ENCODE data around the gene GRIP1. TPM values are rescaled to one million over a fixed set of nuclear protein-coding genes. Genes with fewer than 3 reads are reported as not detected.

Gene GRIP1
- total and polyA plus RNA-seq, 2 of the 4 experiments (the other 2 are of a cell fraction) = under 0.01 to 0.07 TPM

DNA sequence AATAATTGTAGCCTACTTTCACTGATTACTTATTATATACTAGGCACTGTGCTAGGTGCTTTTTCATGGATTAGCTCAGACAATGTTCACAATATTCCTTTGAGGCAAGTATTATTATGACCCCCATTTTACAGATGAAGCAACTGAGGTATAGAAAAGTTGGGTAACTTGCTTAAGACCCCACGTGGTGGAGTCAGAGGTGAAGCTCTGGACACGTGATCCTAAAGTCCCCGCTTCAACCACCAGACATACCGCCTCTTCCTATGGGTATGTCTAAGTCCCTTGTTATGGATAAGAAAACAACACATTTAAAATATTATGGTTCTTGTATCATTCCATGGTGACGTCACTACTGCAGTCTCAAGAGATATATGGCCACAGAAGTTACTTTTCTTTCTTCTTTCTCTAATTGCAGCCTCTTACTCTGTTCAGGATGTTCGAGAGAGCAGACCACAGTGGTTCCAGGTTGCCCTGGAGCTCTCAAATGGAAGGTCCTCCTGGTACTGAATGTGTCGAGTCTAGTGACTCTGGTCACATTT, 218.9 kb downstream of the GRIP1 start:
- Histone ChIP-seq H3K9ac (ENCODE audit: low read depth, low read length) (no peak overlapping the region), H3K14ac (replicated peaks; ENCODE audit: low read depth, low read length) (no peak overlapping the region), H2AFZ (replicated peaks; ENCODE audit: low read length, poor library complexity) (no peak overlapping the region), H3K4me3 (ENCODE audit: insufficient read depth, low read depth, low read length) (no peak overlapping the region), H3K4me1 (ENCODE audit: control insufficient read depth, insufficient read depth, low read length) (no peaks in the 10 kb centered on the region), H3K4me2 (ENCODE audit: low read depth, low read length) (no peak overlapping the region), H3K4ac (ENCODE audit: low read depth, low read length) (no peak overlapping the region), H3K27ac (ENCODE audit: insufficient read depth, low read length) (no peak overlapping the region), H3K18ac (ENCODE audit: low read depth, low read length) (no peak overlapping the region), H3K56ac (ENCODE audit: extremely low read depth, insufficient read depth, low read length) (no peak overlapping the region), H3K9me3 (ENCODE audit: control insufficient read depth, insufficient read depth, low read length) (no peaks in the 10 kb centered on the region), H2AK5ac (ENCODE audit: low read depth, low read length) (no peak overlapping the region), H2BK5ac (ENCODE audit: low read depth, low read length, poor library complexity, severe bottlenecking) (no peak overlapping the region), H4K8ac (ENCODE audit: low read depth in 2 of 2, low read length in 2 of 2) (no peak overlapping the region), H2AK9ac (replicated peaks; ENCODE audit: low read depth, low read length, poor library complexity) (no peak overlapping the region), H3K23ac (ENCODE audit: low read depth, low read length) (no peak overlapping the region), H2BK15ac (ENCODE audit: low read depth, low read length) (no peak overlapping the region), H3K79me1 (ENCODE audit: low read depth in 1 of 2, low read length in 2 of 2) (no peaks in the 10 kb centered on the region), H4K5ac (ENCODE audit: low read depth, low read length) (no peak overlapping the region), H2BK20ac (ENCODE audit: low read depth, low read length) (no peak overlapping the region), H4K91ac (ENCODE audit: insufficient read depth, low read depth, low read length) (no peak overlapping the region), H3K27me3 (ENCODE audit: control insufficient read depth, insufficient read depth, low read length) (peaks cover 1% of the 10 kb centered on the region), H4K20me1 (ENCODE audit: insufficient read depth, low read length) (no peaks in the 10 kb centered on the region), H2BK120ac (ENCODE audit: low read depth, low read length) (no peak overlapping the region), H3K9me1 (ENCODE audit: insufficient read depth, low read length) (no peaks in the 10 kb centered on the region), H3K36me3 (ENCODE audit: control insufficient read depth, insufficient read depth, low read length) (no peaks in the 10 kb centered on the region)
- POLR2A ChIA-PET (ENCODE audit: unreplicated experiment) = no interaction called here
- no peak for DNase-seq
- ATAC-seq (ENCODE audit: low read depth) = no peak
- dilution Hi-C loops (cut with HindIII; ENCODE audit: low sequenced_read_pairs, unreplicated experiment) (no loop called here), intact Hi-C loops (cut with micrococcal nuclease) (no loop called here), in situ Hi-C loops (cut with MboI; ENCODE audit: low sequenced_read_pairs) (no loop called here)
- BruUV-seq (replicated peaks) = no TSS peak
- WGBS, 2 experiments (ENCODE audit: extremely low coverage in 2 of 2, insufficient read length in 1 of 2) = no CpG with 5 or more reads among the region's 7 CpGs
- no peak for TF ChIP-seq NFE2L2 (IDR thresholded peaks at IDR 0.05; ENCODE audit: low read depth, low read length)
- TF ChIP-seq, protein P1, sequence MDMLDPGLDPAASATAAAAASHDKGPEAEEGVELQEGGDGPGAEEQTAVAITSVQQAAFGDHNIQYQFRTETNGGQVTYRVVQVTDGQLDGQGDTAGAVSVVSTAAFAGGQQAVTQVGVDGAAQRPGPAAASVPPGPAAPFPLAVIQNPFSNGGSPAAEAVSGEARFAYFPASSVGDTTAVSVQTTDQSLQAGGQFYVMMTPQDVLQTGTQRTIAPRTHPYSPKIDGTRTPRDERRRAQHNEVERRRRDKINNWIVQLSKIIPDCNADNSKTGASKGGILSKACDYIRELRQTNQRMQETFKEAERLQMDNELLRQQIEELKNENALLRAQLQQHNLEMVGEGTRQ (IDR thresholded peaks at IDR 0.05; ENCODE audit: low read depth, low read length) = no peak
- no peak for TF ChIP-seq FOS (IDR thresholded peaks at IDR 0.05; ENCODE audit: low read depth, low read length)
- TF ChIP-seq CHD1 (IDR thresholded peaks at IDR 0.05; ENCODE audit: low read depth, low read length) = no peak
- no peak for TF ChIP-seq POLR2A (IDR thresholded peaks at IDR 0.05; ENCODE audit: low read depth, low read length)
- TF ChIP-seq SMC3 (IDR thresholded peaks at IDR 0.05; ENCODE audit: low read depth, low read length) = no peak
- TF ChIP-seq CEBPB (IDR thresholded peaks at IDR 0.05; ENCODE audit: low read depth, low read length) = no peak
- TF ChIP-seq, protein P2, sequence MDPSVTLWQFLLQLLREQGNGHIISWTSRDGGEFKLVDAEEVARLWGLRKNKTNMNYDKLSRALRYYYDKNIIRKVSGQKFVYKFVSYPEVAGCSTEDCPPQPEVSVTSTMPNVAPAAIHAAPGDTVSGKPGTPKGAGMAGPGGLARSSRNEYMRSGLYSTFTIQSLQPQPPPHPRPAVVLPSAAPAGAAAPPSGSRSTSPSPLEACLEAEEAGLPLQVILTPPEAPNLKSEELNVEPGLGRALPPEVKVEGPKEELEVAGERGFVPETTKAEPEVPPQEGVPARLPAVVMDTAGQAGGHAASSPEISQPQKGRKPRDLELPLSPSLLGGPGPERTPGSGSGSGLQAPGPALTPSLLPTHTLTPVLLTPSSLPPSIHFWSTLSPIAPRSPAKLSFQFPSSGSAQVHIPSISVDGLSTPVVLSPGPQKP (IDR thresholded peaks at IDR 0.05; ENCODE audit: borderline replicate concordance, low read depth, low read length) = no peak
- TF ChIP-seq MAFK (IDR thresholded peaks at IDR 0.05; ENCODE audit: low read depth, low read length) = no peak
- TF ChIP-seq, protein P3, sequence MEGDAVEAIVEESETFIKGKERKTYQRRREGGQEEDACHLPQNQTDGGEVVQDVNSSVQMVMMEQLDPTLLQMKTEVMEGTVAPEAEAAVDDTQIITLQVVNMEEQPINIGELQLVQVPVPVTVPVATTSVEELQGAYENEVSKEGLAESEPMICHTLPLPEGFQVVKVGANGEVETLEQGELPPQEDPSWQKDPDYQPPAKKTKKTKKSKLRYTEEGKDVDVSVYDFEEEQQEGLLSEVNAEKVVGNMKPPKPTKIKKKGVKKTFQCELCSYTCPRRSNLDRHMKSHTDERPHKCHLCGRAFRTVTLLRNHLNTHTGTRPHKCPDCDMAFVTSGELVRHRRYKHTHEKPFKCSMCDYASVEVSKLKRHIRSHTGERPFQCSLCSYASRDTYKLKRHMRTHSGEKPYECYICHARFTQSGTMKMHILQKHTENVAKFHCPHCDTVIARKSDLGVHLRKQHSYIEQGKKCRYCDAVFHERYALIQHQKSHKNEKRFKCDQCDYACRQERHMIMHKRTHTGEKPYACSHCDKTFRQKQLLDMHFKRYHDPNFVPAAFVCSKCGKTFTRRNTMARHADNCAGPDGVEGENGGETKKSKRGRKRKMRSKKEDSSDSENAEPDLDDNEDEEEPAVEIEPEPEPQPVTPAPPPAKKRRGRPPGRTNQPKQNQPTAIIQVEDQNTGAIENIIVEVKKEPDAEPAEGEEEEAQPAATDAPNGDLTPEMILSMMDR (conservative IDR thresholded peaks at IDR 0.05; ENCODE audit: low read depth, low read length) = no peak
- TF ChIP-seq RFX5 (IDR thresholded peaks at IDR 0.05; ENCODE audit: low read depth, low read length) = no peak
- no peak for TF ChIP-seq RAD21 (IDR thresholded peaks at IDR 0.05; ENCODE audit: low read length)
- no peak for TF ChIP-seq MXI1 (IDR thresholded peaks at IDR 0.05; ENCODE audit: borderline replicate concordance, low read depth, low read length)
- TF ChIP-seq BHLHE40 (IDR thresholded peaks at IDR 0.05; ENCODE audit: low read depth, low read length) = no peak
- TF ChIP-seq RCOR1 (IDR thresholded peaks at IDR 0.05; ENCODE audit: insufficient replicate concordance, low read length) = no peak
- CTCF ChIA-PET = no interaction called here
